ENCODE data around the gene H2BK1.

The H2BK1 gene

GRCh38 chr7:151204383-151205032, 5.8 kb downstream of the H2BK1 start:
- no peak for DNase-seq (ENCODE audit: low read depth, low spot score)

- no peak for DNase-seq (ENCODE audit: low read depth, low spot score)
Measured at GRCh38 chr7:151202836-151203235, 7.5 kb downstream of the H2BK1 start.

- no peak for DNase-seq (ENCODE audit: low read depth, low spot score)
Measured at GRCh38 chr7:151201751-151202150, 8.5 kb downstream of the H2BK1 start.

GRCh38 chr7:151201344-151201743, 8.9 kb downstream of the H2BK1 start:
- DNase-seq (ENCODE audit: low read depth, low spot score) = no peak

GRCh38 chr7:151198945-151199848, 11.1 kb downstream of the H2BK1 start:
- DNase-seq (ENCODE audit: low read depth, low spot score) = no peak

GRCh38 chr7:151197932-151198331, 12.4 kb downstream of the H2BK1 start:
- DNase-seq (ENCODE audit: low read depth, low spot score) = no peak

GRCh38 chr7:151195616-151196450, 14.5 kb downstream of the H2BK1 start:
- no peak for DNase-seq (ENCODE audit: low read depth, low spot score)

GRCh38 chr7:151194188-151194587, 16.1 kb downstream of the H2BK1 start:
- no peak for DNase-seq (ENCODE audit: low read depth, low spot score)

- DNase-seq (ENCODE audit: low read depth, low spot score) = no peak
Measured at GRCh38 chr7:151193203-151193978, 16.9 kb downstream of the H2BK1 start.

- no peak for DNase-seq (ENCODE audit: low read depth, low spot score)
Measured at GRCh38 chr7:151192002-151192539, 18.2 kb downstream of the H2BK1 start.

GRCh38 chr7:151191544-151191943, 18.7 kb downstream of the H2BK1 start:
- DNase-seq (ENCODE audit: low read depth, low spot score) = no peak

- DNase-seq (ENCODE audit: low read depth, low spot score) = no peak
Measured at GRCh38 chr7:151189038-151189437, 21.2 kb downstream of the H2BK1 start.

GRCh38 chr7:151188252-151188542, 22.1 kb downstream of the H2BK1 start:
- no peak for DNase-seq (ENCODE audit: low read depth, low spot score)

- no peak for DNase-seq (ENCODE audit: low read depth, low spot score)
Measured at GRCh38 chr7:151187409-151188251, 22.7 kb downstream of the H2BK1 start.

- DNase-seq (ENCODE audit: low read depth, low spot score) = no peak
Measured at GRCh38 chr7:151186640-151187408, 23.5 kb downstream of the H2BK1 start, which contains the start of gene ASB10. TSS of gene ASB10 (minus strand) at chr7:151187250. CDS start at chr7:151187130, 120 bp downstream.

- DNase-seq (ENCODE audit: low read depth, low spot score) = no peak
Measured at GRCh38 chr7:151185762-151186639, 24.3 kb downstream of the H2BK1 start.

- DNase-seq (ENCODE audit: low read depth, low spot score) = no peak
Measured at GRCh38 chr7:151181011-151181431, 29.3 kb downstream of the H2BK1 start.

GRCh38 chr7:151179946-151180345, 30.3 kb downstream of the H2BK1 start:
- no peak for DNase-seq (ENCODE audit: low read depth, low spot score)
